Activated CD4-positive, alpha-beta T cell treated with anti-CD3 and anti-CD28 coated beads for 4 hours (primary cell): ENCODE measurements around the gene MNS1.
"Not testable (repeated sequence)": the region's sequence is repeated elsewhere in the genome, so short reads cannot be mapped to it uniquely, and the experiment has no call there.

Experiments used
- DNase-seq, 2 donors: peaks; one replicate each; pipeline ENCODE4 v3.0.0-alpha.2; 2020

MNS1 gene

DNA sequence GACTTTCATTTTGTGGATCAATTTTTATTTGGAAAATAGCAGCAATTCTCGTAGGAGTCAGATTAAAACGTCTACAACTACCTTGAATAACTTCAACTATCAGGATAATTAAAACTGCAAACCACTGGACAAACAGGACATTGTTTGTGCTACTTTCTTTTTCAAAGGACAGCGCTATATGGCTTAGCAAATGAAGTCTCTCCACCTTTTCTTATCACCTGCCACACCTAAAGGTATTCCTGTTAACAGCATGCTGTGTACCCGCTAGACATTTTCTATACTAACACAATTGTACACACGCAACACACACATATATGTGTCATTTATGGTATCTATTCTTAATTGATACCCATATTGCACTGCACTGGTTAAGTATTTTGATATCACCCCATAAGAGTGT lies 19.2 kb downstream of the MNS1 start:
- no peak for DNase-seq

DNA sequence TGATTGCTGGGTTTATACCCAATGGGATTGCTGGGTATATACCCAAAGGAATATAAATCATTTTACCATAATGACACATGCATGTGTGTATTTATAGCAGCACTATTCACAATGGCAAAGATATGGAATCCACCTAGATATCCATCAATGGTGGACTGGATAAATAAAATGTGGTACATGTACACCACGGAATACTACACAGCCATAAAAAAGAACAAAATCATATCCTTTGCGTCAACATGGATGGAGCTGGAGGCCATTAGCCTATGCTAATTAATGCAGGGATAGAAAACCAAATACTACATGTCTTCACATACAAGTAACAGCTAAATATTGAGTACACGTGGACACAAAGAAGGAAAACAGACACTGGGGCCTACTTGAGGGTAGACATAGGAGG lies 22.6 kb downstream of the MNS1 start:
- DNase-seq, result no peak

DNA sequence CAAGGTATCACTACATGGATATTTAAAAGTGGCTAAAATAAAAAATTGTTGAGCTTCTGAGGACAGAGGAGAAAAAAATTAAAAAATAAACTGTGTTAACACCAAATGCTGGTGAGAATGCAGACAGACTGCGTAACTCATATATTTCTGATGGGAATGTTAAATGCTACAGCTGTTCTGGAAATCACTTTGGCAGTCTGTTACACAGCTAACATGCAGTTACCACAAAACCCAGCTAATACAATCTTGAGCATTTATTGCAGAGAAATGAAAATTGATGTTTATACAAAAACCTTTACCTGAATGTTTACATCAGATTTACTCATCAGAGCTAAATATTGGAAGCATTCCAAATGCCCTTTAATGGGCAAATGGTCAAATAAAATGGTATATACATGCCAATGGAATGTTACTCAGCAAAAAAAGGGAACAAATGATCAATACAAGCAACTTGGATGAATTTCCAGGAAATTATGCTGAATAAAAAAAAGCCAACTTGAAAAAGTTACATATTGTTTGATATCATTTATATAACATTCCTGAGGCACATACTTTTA lies 24.6 kb downstream of the MNS1 start:
- no peak for DNase-seq

GRCh38 chr15:56432304-56432703 lies 32.6 kb downstream of the MNS1 start:
- no peak for DNase-seq

DNA sequence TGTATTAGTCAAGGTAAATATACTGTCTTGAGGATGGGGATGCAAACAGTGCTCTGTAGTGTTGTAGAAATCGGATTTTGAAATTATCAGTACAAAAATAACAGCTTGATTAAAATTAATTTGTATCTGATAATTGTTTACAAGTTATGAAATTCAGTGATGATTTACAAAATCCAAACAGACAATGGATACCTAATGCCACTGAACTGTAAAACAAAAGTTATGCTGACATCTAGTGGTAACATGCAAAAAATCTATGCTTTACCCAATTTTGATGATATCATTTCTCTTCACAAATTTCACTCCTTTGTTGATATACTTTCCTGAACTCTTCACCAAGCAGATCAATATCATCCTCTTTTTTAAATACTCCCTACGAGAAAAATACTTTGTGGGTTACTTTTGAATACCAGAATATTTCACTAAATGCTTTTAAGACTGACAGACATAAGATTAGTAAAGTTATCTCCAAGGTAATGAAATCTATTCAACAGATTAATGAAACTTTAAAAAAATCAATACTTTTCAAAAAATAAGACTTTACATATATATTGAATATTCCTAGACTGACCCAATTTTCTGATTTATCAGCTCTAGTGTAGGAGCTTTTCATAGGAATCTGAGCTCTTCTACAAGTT lies 36.0 kb downstream of the MNS1 start:
- DNase-seq, result no peak

DNA sequence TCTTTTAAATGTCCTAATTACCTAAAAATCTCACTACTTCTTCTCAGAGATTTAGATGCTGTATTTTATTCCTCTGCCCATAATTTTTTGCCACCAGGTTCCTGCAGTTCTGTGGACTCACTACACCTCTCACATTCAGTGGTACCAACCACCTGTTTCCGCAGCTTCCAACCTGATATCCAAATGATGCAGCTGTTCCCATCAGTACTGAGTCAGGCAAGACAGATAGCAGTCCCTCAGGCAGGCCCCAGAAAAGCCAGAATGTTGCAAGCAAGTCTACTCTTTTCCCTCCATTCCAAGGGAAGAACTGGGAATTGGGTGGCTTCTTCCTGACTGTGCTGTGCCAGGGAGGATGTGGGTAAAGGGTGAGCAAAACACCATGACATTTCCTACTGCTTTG lies 39.0 kb downstream of the MNS1 start:
- no peak for DNase-seq

DNA sequence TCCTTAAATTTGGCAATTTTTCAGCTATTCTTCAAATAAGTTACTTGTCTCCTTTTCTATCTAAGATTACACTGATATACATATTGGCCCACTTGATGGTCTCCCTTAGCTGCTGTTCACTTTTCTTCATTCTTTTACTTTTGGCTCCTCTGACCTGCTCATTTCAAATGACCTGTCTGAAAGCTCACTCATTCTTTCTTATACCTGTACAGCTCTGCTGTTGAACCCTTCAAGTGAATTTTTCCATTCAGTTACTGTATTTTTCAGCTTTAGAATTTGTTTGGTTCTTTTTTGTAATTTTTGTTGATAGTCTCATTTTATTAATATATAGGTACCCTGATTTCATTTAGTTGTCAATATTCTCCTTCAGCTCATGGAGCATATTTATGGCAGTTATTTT lies 39.7 kb downstream of the MNS1 start:
- no peak for DNase-seq

DNA sequence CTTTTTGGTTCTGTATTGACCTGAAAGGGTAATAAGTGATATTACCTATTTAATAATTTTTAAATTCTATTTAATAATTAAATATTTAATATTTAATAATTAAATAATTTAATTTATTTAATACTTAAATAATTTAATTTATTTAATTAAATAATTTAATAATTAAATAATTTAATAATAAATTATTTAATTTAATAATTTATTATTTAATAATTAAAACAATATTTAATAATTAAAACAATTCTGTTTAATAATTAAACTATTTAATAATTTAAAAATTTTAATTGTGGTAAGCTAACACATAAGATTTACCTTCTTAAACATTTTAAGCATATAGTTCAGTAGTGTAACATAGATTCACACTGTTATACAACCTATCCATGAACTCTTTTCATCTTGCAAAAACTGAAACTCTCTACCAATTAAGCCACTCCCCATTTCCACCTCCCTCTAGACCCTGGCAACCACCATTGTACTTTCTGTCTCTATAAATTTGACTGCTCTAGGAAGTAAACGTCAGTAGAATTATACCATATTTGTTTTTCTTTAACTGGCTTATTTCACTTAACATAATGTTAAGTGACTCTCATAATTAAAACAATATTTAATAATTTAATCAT lies 51.7 kb downstream of the MNS1 start:
- not testable (repeated sequence) for DNase-seq

DNA sequence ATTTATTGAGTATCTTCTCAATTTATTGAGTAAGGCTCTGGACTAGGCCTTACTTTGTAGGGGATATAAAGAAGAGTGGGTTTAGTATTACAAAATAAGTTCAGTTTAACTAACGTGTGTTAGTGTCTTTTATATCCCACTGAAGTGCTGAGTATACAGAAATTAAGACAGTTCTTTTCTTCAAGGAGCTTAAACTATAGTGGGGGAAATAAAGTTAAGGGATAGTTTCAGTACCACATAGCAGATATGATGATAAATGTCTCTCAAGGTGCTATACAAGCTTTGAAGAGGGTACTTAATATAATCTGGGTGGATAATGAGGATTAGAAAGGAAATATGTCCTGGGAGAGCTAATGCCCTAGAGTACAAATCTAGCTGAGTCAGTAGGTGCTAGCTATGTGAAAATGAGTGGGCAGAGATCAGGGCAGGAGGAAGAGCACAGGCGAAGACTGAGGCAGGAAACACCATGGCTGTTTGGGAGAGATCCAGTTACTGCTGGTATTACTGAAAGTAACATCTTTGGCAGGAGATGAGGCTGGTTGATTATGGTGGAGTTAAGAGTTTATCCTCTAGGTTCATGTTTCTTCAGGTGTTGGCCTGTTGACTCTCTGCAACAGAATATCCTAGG lies 53.7 kb downstream of the MNS1 start:
- DNase-seq, result no peak

GRCh38 chr15:56410721-56411120 lies 54.2 kb downstream of the MNS1 start:
- no peak for DNase-seq

DNA sequence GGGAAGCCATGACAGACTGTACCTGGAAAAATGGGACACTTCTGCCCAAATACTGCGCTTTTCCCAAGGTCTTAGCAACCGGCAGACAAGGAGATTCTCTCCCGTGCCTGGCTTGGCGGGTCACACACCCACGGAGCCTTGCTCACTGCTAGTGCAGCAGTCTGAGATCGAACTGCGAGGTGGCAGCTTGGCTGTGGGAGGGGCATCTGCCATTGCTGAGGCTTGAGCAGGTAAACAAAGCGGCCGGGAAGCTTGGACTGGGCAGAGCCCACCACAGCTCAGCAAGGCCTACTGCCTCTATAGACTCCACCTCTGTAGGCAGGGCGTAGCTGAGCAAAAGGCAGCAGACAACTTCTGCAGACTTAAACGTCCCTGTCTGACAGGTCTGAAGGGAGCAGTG lies 65.7 kb downstream of the MNS1 start:
- not testable (repeated sequence) for DNase-seq

GRCh38 chr15:56397325-56397724 lies 67.6 kb downstream of the MNS1 start:
- DNase-seq, result not testable (repeated sequence)

DNA sequence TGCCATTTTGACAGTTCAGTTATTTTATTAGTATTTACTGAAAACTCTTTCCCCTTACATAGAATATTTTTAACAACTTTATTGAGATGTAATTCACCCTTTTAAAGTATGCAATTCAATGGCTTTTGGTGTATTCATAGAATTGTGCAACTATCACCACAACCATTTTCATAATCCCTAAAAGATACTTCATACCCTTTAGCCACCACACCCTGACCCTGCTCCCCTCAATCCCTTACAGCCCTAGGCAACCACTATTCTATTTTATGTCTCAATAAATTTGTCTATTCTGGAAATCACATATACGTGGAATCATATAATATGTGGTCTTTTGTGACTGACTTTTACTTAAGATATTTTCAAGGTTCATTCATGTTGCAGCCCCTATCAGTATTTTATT lies 70.0 kb downstream of the MNS1 start:
- DNase-seq, result no peak

- no peak for DNase-seq
Measured at GRCh38 chr15:56393277-56393676, 71.7 kb downstream of the MNS1 start.

- no peak for DNase-seq
Measured at GRCh38 chr15:56390739-56391267, 74.1 kb downstream of the MNS1 start.

- no peak for DNase-seq
Measured at GRCh38 chr15:56385908-56386307, 79.0 kb downstream of the MNS1 start.

DNA sequence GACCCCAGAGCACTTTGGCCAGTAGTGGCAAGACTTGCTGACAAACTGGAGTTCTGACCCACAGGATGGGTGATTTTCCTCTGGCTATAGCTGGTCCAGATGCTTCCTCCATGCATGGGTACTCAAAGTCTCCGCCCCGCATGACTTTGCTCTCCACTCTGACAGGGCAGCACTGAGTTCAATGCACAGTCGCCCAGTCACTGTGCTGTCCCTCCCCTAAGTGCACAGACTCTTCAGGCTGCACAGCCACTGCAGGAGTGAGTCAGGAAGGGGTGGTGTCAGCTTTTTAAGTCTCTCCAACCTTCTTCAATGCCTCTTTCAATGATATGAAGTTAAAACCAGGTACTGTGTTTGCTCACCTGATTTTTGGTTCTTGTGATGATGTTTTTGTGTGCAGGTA lies 81.9 kb downstream of the MNS1 start:
- DNase-seq, result no peak
